A673 (cell line): ENCODE results near the gene ADRB2. TPM values are rescaled to one million over a fixed set of nuclear protein-coding genes. Genes with fewer than 3 reads are reported as not detected.

Source experiments
- BruUV-seq: library from RNA; stranded (reverse); fragments of 400-500 nt; replicated peaks from 2 replicates; lab custom pipeline; 2021; lab: Mats Ljungman, UMichigan
- CTCF ChIA-PET: fragments of 300-600 bp; sonication (Branson Sonifier 250); formaldehyde crosslinking; loops from one replicate; lab custom pipeline; 2022; ENCODE audit warnings: antibody characterized with exemption; lab: Charles Lee
- POLR2A ChIA-PET: fragments of 300-600 bp; sonication (Branson Sonifier 250); formaldehyde crosslinking; loops from one replicate; lab custom pipeline; 2022; ENCODE audit warnings: antibody characterized with exemption; ENCODE audit not compliant: low non-redundant PET; lab: Charles Lee
- DNase-seq: peaks from one replicate; pipeline ENCODE4 v3.0.0-alpha.2; 2015; ENCODE audit warnings: low spot score
- H3K27ac ChIP-seq: fragments of 200-600 bp; sonication (generic); 2 replicates; pipeline ENCODE4 v1.5.1; 2016; ENCODE audit warnings: mixed run types, low read depth, mild to moderate bottlenecking, mixed read lengths, antibody characterized with exemption, low read length; ENCODE audit not compliant: poor library complexity, severe bottlenecking
- H3K27me3 ChIP-seq: fragments of 200-600 bp; sonication (generic); replicated peaks from 2 replicates; pipeline ENCODE4 v1.6.1; 2017; ENCODE audit warnings: mixed run types, low read depth, mild to moderate bottlenecking, mixed read lengths, antibody characterized with exemption, low read length; ENCODE audit not compliant: insufficient read depth, poor library complexity
- H3K36me3 ChIP-seq: fragments of 200-600 bp; sonication (generic); 2 replicates; pipeline ENCODE4 v1.6.1; 2016; ENCODE audit warnings: mixed run types, mild to moderate bottlenecking, mixed read lengths, antibody characterized with exemption, low read length; ENCODE audit not compliant: insufficient read depth, poor library complexity, severe bottlenecking
- H3K4me1 ChIP-seq: fragments of 200-600 bp; sonication (generic); 2 replicates; pipeline ENCODE4 v1.6.1; 2017; ENCODE audit warnings: mixed run types, mild to moderate bottlenecking, mixed read lengths, antibody characterized with exemption, low read length; ENCODE audit not compliant: insufficient read depth, poor library complexity, severe bottlenecking
- H3K4me3 ChIP-seq: fragments of 200-600 bp; sonication (generic); 2 replicates; pipeline ENCODE4 v1.5.1; 2016; ENCODE audit warnings: low read depth, mixed run types, mild to moderate bottlenecking, mixed read lengths, low read length; ENCODE audit not compliant: poor library complexity, severe bottlenecking
- H3K9me3 ChIP-seq: fragments of 200-600 bp; sonication (generic); 2 replicates; pipeline ENCODE4 v1.6.1; 2016; ENCODE audit warnings: mixed run types, low read depth, mild to moderate bottlenecking, mixed read lengths, antibody characterized with exemption, low read length; ENCODE audit not compliant: poor library complexity, severe bottlenecking
- EZH2 ChIP-seq: fragments of 200-600 bp; sonication (generic); IDR thresholded peaks from 2 replicates; pipeline ENCODE4 v1.6.1; 2017; ENCODE audit warnings: borderline replicate concordance, low read depth, mild to moderate bottlenecking, mixed read lengths, antibody characterized with exemption, low read length; ENCODE audit not compliant: poor library complexity, severe bottlenecking
- intact Hi-C: fragments of 100-400 bp; cut with micrococcal nuclease; formaldehyde crosslinking; loops from one replicate; pipeline ENCODE4 v1.10.0; 2022; ENCODE audit not compliant: unreplicated experiment
- total RNA-seq: library from RNA; stranded (reverse); gene quantifications from 2 replicates; pipeline ENCODE4 v1.2.3, GENCODE V29; 2021
- TF ChIP-seq, protein P1 (sequence below): fragments of 300-800, 200-600 bp; sonication (generic); conservative IDR thresholded peaks from 2 replicates; pipeline ENCODE4 v1.5.1; 2017; ENCODE audit warnings: low read depth, mild to moderate bottlenecking, antibody characterized with exemption, low read length, moderate library complexity, mixed read lengths

Gene ADRB2
- total RNA-seq, 1 experiment from 2014 or later, result not detected

DNA sequence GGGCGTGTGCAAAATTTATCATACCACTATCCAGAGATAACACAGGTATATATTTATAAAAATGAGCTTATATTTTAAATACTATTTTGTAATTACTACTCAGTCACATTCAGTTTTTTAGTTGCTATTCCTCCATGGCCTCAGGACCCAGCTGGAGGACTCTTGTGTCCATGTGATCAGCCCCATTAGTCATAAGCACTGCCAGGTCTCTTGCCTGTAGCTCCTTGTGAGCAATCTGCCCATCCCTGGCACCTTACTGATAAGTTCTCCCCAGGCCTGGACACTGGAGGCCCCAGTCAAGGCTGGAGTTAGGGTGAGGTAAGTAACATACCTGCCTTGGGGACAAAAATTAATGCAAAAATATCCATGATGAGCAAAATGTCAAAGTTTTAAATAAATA is 29.5 kb upstream of the ADRB2 start:
- Histone ChIP-seq H3K9me3 (no peaks in the 10 kb centered on the region), H3K27me3 (peaks cover 4% of the 10 kb centered on the region), H3K27ac (no peak overlapping the region), H3K36me3 (no peaks in the 10 kb centered on the region), H3K4me1 (no peaks in the 10 kb centered on the region), H3K4me3 (no peak overlapping the region)
- no peak for TF ChIP-seq EZH2
- intact Hi-C loops, result no loop called here
- CTCF ChIA-PET, result no interaction called here
- DNase-seq, result no peak
- POLR2A ChIA-PET, result no interaction called here
- BruUV-seq, result no TSS peak

DNA sequence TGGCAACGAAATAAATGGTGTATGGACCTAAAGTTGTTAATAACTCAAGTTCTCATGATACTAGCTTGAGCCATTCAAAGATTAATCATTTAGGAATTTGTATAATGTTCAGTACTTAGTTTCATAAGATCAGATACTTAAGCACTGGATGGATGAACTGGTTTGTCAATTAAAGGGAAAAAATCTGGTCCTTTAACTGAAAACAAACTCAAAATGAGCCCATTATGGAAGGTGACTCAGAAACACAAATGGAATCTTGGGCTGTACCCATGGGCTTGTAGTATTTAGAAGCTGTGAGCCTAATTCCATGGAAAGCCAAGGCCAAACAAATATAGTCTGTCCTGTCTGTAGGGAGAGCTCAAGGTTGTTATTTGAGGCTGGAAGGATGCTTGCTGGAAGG is 27.6 kb upstream of the ADRB2 start:
- no peaks in the 10 kb centered on the region for H3K9me3 ChIP-seq
- ChIA-PET POLR2A (no interaction called here), CTCF (no interaction called here)
- intact Hi-C loops, result no loop called here
- H3K27me3 ChIP-seq, result peaks cover 4% of the 10 kb centered on the region
- H3K27ac ChIP-seq, result no peak overlapping the region
- BruUV-seq, result no TSS peak
- H3K4me1 ChIP-seq, result no peaks in the 10 kb centered on the region
- TF ChIP-seq, protein P1, sequence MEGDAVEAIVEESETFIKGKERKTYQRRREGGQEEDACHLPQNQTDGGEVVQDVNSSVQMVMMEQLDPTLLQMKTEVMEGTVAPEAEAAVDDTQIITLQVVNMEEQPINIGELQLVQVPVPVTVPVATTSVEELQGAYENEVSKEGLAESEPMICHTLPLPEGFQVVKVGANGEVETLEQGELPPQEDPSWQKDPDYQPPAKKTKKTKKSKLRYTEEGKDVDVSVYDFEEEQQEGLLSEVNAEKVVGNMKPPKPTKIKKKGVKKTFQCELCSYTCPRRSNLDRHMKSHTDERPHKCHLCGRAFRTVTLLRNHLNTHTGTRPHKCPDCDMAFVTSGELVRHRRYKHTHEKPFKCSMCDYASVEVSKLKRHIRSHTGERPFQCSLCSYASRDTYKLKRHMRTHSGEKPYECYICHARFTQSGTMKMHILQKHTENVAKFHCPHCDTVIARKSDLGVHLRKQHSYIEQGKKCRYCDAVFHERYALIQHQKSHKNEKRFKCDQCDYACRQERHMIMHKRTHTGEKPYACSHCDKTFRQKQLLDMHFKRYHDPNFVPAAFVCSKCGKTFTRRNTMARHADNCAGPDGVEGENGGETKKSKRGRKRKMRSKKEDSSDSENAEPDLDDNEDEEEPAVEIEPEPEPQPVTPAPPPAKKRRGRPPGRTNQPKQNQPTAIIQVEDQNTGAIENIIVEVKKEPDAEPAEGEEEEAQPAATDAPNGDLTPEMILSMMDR, result no peak
- TF ChIP-seq EZH2, result no peak
- no peak for DNase-seq
- H3K36me3 ChIP-seq, result no peaks in the 10 kb centered on the region
- no peak overlapping the region for H3K4me3 ChIP-seq

DNA sequence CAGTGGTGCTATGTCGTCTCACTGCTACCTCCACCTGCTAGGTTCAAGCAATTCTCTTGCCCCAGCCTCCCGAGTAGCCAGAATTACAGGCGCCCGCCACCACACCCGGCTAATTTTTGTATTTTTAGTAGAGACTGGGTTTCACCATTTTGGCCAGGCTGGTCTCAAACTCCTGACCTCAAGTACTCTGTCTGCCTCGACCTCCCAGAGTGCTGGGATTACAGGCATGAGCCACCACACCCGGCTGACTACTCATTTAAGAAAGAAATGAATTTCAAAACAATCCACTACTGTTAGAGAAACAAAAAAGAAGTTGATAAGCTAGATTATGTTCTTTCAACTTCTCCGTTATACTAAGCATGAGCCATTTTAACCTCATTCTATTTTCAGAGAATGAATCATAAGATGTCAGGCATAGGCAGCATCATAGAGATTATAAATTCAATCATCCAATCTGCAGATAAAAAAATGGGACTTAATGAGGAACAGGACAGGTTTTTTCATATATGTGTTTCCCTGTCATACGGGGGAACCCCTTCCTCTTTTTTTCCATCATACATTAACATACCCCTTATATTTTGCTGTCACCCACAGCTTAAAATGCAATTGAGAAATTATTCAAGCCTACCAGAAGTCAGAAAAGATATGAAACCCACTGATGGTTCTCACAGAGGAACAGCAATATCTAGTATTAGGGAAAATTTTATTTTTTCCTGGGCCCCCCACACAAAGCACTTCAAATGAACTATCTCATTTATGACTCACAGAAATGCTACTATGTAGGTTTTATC is 26.5 kb upstream of the ADRB2 start:
- no peak for DNase-seq
- ChIA-PET CTCF (no interaction called here), POLR2A (no interaction called here)
- no peaks in the 10 kb centered on the region for H3K36me3 ChIP-seq
- H3K4me3 ChIP-seq, result no peak overlapping the region
- no peaks in the 10 kb centered on the region for H3K4me1 ChIP-seq
- intact Hi-C loops, result no loop called here
- H3K27ac ChIP-seq, result no peak overlapping the region
- no TSS peak for BruUV-seq
- no peak for TF ChIP-seq EZH2
- TF ChIP-seq, protein P1, result no peak
- H3K27me3 ChIP-seq, result peaks cover 4% of the 10 kb centered on the region
- H3K9me3 ChIP-seq, result no peaks in the 10 kb centered on the region
